NCI-H2029 treated with DMSO at 0.1 percent for 48 hours (cell line): ENCODE results near the gene ARID1B.

Experiments
- DNase-seq: peaks from one replicate; lab custom pipeline; 2025; lab: John Stamatoyannopoulos, UW

ARID1B gene

GRCh38 chr6:156879186-156879585, 102.0 kb downstream of the ARID1B start:
- peak; percentile 39 for DNase-seq

- no peak for DNase-seq
Observed at GRCh38 chr6:156879591-156879990, 102.4 kb downstream of the ARID1B start.

GRCh38 chr6:156880913-156881312, 103.7 kb downstream of the ARID1B start:
- no peak for DNase-seq

GRCh38 chr6:156881687-156882629, 104.8 kb downstream of the ARID1B start:
- no peak for DNase-seq

GRCh38 chr6:156883497-156884252, 106.5 kb downstream of the ARID1B start:
- DNase-seq: peak; percentile 86

- peak; percentile 27 for DNase-seq
Observed at GRCh38 chr6:156884306-156884705, 107.1 kb downstream of the ARID1B start.

GRCh38 chr6:156885562-156885961, 108.4 kb downstream of the ARID1B start:
- DNase-seq: no peak

GRCh38 chr6:156886409-156886808, 109.2 kb downstream of the ARID1B start:
- no peak for DNase-seq

GRCh38 chr6:156887623-156888269, 110.6 kb downstream of the ARID1B start:
- no peak for DNase-seq

- DNase-seq: no peak
Observed at GRCh38 chr6:156889469-156889868, 112.3 kb downstream of the ARID1B start.

GRCh38 chr6:156889986-156890385, 112.8 kb downstream of the ARID1B start:
- DNase-seq: no peak

- no peak for DNase-seq
Observed at GRCh38 chr6:156890627-156891314, 113.6 kb downstream of the ARID1B start.

- DNase-seq: no peak
Observed at GRCh38 chr6:156897907-156898531, 120.8 kb downstream of the ARID1B start.

- DNase-seq: no peak
Observed at GRCh38 chr6:156899071-156899470, 121.9 kb downstream of the ARID1B start.

- no peak for DNase-seq
Observed at GRCh38 chr6:156899532-156900135, 122.5 kb downstream of the ARID1B start.

- DNase-seq: no peak
Observed at GRCh38 chr6:156900292-156900691, 123.1 kb downstream of the ARID1B start.

- no peak for DNase-seq
Observed at GRCh38 chr6:156901309-156902019, 124.3 kb downstream of the ARID1B start.

GRCh38 chr6:156902782-156903181, 125.6 kb downstream of the ARID1B start:
- no peak for DNase-seq

- no peak for DNase-seq
Observed at GRCh38 chr6:156904176-156904967, 127.2 kb downstream of the ARID1B start.
